HG02678 (cell line): ENCODE data around the gene SULT2B1.
"Not testable (repeated sequence)": the region's sequence is repeated elsewhere in the genome, so short reads cannot be mapped to it uniquely, and the experiment has no call there.

Experiments
- ATAC-seq: cut with Tn5 transposase; IDR thresholded peaks from one replicate; pipeline ENCODE4 v1.9.1; 2021; ENCODE audit warnings: mild to moderate bottlenecking, moderate library complexity; ENCODE audit not compliant: unreplicated experiment

The SULT2B1 gene

GRCh38 chr19:48556825-48557224 lies 4.9 kb downstream of the SULT2B1 start:
- no peak for ATAC-seq

DNA sequence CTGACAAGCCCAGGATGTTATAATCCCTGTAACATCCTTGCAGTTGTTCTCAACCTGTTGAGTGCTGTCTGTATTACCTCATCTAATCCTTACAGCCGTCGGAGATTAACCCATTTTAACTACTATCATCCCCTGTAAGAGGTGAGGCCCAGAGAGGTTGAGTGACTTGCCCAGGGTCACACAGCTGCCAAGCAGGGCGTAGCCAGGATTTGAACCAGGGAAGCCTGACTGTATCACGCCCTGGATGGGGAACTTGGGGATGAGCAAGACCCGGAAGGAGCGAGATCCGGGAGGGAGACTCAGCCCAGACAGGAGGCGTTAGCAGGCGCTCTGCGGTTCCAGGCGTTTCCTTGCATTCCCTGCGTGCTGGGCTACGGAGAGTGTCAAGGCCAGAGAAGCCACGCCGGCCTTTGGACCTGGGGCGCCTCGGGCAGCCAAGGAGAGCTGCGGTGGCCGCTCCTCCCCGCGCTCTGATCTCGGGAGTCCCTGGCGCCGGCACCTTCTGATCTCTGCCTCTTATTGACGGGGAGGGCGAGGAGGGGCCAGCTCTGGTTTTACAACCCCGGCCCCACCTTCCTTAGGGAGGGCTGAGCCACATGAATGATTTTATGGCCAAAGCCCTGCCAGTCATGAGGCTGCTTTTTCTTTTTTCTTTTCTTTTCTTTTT lies 6.2 kb downstream of the SULT2B1 start:
- ATAC-seq, result no peak

GRCh38 chr19:48560095-48560530 lies 8.1 kb downstream of the SULT2B1 start:
- ATAC-seq, result no peak

DNA sequence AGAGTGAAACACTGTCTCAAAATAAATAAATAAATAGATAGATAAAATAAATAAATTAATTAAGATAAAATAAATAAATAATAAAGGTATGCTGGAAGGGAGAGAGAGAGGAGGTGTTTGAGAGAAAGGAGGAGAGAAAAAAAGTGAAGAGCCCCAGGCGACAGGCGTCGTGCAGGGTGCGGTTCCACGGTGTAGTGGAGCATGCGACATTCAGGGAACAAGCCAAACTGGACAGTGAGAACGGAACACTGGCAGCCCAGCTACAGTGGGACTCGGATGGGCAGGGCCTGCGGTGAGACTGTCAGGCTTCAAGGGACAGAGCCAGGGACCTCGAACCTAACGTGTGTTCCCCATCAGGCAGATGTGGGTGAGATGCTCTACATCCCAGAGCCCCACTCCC lies 9.4 kb downstream of the SULT2B1 start:
- no peak for ATAC-seq

DNA sequence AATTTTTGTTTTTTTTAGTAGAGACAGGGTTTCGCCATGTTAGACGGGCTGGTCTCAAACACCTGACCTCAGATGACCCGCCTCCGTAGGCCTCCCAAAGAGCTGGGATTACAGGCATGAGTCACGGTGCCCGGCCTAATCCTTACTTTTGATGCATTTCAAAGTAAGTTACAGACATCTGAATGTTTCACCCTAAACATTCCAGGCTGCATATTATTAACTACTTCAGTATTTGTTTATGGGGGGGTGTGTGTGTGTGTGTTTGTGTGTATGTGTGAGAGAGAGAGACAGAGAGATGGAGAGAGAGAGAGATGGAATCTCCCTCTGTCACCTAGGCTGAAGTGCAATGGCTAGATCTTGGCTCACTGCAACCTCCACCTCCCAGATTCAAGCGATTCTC lies 13.1 kb downstream of the SULT2B1 start:
- no peak for ATAC-seq

GRCh38 chr19:48568345-48568886 lies 16.4 kb downstream of the SULT2B1 start:
- no peak for ATAC-seq

DNA sequence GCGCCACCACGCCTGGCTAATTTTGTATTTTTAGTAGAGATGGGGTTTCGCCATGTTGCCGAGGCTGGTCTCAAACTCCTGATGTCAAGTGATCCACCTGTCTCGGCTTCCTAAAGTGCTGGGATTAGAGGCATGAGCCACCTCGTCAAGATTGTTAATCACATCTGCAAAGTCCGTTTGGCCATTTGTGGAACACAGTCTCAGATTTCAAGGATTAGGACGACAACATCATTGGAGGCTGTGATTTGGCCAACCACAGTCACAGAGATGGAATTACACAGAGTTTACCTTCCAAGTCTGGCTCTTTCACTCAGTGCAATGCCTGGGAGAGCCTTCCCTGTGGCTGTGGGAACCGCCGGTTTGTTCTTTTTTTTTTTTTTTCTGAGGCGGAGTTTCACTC lies 17.8 kb downstream of the SULT2B1 start:
- ATAC-seq, result no peak

DNA sequence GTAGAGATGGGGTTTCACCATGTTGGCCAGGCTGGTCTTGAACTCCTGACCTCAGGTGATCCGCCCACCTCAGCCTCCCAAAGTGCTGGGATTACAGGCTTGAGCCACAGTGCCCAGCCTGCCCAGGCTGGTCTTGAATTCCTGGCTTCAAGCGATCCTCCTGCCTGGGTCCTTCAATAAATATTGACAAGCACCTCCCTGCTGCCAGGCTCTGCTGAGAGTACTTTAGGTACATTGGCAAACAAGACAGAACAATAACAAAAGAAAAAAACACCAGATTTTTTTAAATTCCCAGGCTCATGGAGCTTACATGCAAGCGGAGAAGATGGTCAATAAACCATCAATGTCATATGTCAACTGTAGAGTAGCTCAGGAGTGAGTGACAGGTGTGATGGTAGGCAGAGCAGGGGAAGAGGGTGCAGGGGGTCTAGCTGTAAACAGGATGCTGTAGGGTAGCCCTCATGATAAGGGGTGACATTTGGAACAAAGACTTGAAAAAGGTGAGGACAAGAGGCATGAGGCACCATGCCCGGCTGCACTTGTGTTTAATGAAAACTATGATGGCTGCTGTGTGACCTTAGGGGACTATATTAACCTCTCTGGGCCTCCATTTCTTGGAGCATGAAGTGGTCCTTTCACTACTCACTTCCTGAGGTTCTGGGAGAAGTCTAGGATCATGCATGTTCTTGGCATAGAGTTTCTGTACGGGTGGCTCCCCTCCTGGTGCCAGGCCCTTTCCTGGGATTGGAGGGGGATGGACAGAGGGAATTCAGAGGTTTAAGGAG lies 19.6 kb downstream of the SULT2B1 start:
- no peak for ATAC-seq

DNA sequence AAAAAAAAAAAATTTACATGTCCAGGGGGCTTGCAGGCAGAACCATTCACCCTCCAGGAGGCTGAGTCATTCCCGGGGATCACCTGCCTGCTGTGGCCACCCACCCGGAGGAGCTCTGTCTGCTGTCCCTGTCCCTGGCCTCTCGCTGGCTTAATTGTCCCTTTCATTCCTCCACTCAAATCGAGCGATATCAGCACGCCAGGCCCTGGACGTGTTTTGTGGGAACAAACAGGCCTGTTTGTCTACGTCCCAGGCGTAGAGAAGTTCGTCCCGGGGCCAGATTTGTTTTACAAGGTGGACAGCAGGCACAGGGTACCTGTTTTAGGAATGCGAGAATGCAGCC lies 21.2 kb downstream of the SULT2B1 start:
- ATAC-seq, result no peak

- ATAC-seq, result no peak
Measured at GRCh38 chr19:48575931-48576622, 24.1 kb downstream of the SULT2B1 start.

- not testable (repeated sequence) for ATAC-seq
Measured at GRCh38 chr19:48577908-48578307, 25.9 kb downstream of the SULT2B1 start.

- ATAC-seq, result no peak
Measured at GRCh38 chr19:48578891-48579290, 26.9 kb downstream of the SULT2B1 start.

DNA sequence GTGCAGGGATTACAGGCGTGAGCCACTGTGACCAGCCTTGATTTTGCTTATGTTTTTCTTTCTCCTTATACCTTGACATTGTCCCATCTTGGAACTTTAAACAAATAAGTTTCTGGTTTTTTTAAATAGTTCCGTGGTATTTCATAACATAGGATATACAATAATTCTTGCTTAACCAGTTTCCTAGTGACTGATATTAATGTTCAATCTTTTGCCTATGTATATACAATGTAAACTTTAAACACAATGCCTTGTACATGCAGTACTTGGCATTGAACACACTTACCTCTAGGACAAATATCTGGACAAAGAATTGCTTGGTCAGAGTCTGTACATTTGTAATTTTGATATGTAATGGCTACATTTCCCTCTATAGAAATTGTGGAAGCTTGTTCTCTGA lies 30.2 kb downstream of the SULT2B1 start:
- ATAC-seq, result no peak

- ATAC-seq, result no peak
Measured at GRCh38 chr19:48587387-48587786, 35.4 kb downstream of the SULT2B1 start.

DNA sequence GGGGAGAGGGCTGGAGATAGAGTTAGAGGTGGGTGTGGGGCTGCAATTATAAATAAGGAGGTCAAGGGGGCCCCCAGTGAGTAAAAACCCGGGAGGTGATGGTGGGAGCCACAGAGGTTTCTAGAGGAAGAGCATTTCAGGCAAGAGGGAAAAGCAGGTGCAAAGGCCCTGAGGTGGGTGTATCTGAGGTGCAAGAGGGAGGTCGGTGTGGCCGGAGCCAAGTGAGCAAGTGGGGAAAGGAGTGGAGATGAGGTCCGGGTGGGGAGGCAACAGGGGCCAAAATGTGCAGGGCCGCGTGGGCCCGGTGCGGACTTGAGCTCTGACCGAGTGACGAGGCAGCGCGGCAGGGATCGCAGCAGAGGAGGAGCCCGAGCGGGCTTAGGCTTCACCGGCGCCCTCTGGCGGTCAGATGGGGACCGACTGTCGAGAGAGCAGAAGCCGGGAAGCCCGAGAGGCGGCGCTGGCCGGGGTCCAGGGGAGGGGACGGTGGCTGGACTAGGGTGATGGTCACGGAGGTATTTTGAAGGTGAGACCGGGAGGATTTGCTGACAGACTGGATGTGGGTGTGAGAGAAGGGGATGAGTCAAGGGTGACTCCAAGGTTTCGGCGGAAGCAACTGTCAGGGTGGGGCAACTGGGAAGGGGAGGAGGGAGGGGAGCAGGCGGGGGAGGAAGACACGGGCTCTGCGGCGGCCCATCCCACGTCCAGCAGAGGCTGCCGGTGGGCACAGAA lies 36.9 kb downstream of the SULT2B1 start:
- no peak for ATAC-seq

DNA sequence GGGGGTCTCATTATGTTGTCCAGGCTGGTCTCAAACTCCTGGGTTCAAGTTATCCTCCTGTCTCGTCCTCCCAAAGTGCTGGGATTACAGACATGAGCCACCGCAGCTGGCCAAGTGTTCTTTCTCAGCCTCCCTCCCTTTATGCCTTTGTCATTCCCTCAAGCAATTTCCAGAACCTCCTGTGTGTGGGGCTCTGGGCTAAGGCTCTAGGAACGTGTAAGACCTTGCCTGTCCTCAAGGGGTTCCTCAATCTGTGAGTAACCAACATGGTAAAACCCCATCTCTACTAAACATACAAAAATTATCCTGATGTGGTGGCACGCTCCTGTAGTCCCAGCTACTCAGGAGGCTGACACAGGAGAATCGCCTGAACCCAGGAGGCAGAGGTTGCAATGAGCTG lies 39.0 kb downstream of the SULT2B1 start:
- no peak for ATAC-seq

DNA sequence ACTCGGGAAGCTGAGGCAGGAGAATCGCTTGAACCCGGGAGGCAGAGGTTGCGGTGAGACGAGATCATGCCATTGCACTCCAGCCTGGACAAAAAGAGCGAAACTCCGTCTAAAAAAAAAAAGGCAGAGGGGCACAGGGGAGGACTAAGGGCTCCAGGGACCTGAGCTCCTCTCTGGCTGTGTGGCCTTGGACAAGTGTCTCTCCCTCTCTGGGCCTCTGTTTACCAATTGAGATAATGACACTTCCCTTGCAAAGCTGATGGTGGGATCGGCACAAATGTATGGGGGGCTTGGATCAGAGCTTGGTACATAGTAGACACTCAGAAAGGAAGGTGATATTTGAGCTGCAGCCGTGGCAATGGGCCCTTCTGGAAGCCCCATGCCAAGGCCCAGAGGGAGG lies 43.2 kb downstream of the SULT2B1 start:
- ATAC-seq, result no peak

- ATAC-seq, result no peak
Measured at GRCh38 chr19:48595833-48596232, 43.9 kb downstream of the SULT2B1 start.

DNA sequence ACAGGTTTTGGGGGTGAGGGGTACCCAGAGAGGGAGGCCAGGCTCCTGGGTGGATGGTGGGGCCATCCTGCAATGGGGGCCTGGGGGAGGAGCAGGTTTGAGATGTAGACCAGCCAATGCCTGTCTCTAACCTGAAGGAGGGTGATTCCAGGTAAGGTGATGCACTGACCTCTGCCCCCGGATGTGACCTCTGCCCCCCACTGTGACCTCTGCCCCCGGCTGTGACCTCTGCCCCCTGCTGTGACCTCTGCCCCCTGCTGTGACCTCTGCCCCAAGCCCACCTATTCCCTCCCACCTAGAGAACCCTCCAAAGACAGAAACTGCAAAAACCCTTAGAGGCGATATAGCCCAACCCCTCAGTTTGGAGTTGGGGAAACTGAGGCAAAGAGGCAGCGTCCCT lies 44.3 kb downstream of the SULT2B1 start:
- no peak for ATAC-seq

- ATAC-seq, result no peak
Measured at GRCh38 chr19:48596679-48597465, 44.9 kb downstream of the SULT2B1 start.
